GM12801 (cell line): Measurements from ENCODE around the gene MED26.

Experiments used
- TF ChIP-seq, protein P1 (sequence below): IDR thresholded peaks from one replicate; pipeline ENCODE4 v1.5.1; 2011; ENCODE audit warnings: control low read depth; ENCODE audit not compliant: insufficient read length; ENCODE audit errors: extremely low read depth

The MED26 gene

DNA sequence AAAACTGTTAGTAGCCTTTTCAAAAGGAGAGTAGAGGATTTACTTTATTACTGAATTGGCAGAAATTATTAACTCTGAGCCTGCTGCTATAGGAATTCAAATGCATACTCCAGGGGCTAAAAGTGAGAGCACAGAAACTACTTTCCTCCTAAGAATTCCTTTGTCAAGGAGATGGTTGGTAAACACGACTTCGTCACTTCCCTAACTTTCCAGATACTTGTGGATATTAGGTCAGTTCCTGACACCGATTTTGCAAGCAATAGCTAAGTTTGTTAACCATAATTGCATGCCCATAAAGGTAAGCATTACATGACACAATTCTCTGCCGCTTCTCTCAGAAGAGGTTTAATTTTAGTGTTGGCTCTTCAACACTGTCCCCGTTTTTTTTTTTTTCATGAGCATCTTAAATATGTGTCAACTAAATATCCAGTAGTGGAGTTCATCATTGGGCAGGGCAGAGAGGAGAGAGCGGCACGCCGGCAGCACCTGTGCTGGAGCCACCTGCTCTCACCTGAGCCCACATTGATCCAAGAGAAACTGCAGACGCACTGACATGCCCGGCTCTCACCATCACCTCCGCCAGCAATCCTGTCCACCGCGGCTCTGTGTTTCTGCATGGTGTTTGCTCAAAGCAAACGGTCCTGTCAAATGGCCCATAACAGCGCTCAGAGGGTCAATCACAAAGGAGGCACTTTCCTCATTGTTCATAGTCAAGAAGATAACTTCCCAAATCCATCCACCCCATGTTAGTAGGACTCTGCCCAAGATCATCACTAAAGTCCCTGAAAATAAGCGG lies 2.6 kb downstream of the MED26 start:
- TF ChIP-seq, protein P1, sequence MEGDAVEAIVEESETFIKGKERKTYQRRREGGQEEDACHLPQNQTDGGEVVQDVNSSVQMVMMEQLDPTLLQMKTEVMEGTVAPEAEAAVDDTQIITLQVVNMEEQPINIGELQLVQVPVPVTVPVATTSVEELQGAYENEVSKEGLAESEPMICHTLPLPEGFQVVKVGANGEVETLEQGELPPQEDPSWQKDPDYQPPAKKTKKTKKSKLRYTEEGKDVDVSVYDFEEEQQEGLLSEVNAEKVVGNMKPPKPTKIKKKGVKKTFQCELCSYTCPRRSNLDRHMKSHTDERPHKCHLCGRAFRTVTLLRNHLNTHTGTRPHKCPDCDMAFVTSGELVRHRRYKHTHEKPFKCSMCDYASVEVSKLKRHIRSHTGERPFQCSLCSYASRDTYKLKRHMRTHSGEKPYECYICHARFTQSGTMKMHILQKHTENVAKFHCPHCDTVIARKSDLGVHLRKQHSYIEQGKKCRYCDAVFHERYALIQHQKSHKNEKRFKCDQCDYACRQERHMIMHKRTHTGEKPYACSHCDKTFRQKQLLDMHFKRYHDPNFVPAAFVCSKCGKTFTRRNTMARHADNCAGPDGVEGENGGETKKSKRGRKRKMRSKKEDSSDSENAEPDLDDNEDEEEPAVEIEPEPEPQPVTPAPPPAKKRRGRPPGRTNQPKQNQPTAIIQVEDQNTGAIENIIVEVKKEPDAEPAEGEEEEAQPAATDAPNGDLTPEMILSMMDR, result no peak

DNA sequence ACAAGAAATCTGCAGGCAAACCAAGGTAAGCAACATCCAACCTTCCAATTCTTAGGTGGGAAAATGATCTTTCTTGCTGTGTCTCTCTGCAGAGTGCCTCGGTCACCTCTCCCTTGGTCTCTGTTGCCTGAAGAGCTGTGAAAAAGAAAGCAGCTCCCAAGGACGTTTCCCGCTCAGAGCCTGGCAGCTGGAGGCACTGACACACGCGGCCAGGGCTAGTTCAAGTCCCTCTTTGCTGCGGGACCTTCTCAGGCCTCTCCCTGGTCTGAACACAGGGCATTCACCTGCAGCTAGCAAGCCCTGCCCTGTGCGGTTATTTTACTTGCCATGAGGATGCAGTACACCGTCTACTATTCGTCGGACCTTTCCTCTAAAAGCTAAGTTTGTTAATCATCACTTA lies 3.8 kb downstream of the MED26 start:
- TF ChIP-seq, protein P1, result no peak

DNA sequence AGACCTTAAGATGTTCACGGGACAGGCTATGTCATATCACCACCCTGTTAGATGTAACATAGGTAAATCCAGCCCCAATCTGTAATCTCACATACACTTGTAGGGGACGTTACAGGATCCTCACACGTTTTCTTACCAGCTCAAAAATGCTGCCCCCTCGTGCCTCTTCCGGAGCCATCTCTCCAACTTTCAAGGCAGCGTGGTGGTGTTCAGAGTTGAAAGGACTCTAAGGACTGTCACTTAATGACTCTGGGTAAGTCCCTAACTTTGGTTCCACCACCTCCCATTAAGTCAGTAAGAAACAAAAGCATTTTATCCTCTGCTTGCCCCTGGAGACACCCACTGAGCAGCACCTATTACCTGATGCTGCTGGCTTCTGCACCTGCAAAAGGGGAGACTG lies 4.4 kb downstream of the MED26 start:
- TF ChIP-seq, protein P1, result no peak

DNA sequence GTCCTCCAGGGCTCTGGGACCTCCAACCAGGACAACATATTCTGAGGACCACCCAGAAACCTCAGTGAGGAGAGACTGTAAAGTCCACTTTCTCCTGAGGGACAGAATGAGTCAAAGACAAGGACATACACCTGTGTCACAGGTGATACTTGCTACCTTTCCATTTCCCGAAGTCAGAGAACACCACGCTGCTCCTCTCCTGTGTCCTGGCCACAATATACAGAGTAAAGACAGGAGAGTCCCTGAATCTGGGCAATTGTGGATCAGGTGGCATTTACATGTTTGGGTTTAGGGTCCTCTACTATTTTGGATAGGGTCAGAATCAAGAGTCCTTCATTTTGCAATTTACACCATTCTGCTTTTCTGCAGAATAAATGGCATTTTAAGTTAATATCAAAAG lies 4.9 kb downstream of the MED26 start:
- TF ChIP-seq, protein P1, result no peak

DNA sequence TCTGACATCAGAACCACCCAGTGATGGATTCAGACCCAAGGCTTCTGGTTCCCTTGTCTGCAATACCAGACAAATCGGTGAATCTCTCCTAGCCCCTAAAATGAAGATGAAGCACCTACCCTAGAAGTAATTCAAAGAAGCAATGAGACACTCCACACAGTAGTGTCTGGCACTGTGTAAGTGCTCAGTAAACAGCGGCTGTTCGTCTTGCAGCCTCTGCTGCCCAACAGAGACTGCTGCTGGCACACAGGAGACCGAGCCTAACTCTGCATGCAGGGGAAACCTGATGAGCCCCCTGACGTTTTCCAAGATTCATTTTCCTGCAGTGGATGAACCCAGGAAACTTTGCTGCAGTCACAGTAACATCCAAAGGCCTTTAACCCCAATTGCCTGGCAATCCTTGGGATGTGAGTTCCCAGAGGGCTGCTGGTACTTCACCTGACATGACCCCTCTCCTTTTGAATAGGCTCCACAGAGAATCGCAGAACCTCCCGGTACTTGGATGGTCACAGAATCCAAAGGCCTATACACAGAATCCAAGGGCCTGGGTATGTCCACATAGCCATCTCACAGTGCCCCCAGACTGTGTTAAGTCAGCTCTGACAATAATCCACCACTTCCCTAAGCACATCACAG lies 6.7 kb downstream of the MED26 start:
- TF ChIP-seq, protein P1, result no peak

DNA sequence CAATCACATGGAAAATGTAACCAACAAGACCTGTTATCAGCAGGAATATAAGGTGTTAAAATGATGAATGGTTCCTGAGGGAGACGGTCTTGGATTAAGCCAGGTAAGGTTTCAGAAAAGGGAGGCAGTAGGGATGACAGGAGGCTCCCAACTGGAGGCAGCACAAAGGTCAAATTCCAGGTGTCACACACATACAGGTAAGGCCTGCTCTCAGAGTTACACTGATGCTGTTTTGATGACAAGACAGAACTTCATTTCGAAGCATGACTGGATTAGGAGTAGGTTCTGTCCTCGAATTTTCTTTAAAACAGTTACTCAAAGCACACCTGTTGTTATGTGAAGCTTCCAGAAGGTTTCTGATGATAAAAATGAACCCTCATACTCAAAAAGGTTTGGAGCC lies 7.4 kb downstream of the MED26 start:
- TF ChIP-seq, protein P1, result no peak

DNA sequence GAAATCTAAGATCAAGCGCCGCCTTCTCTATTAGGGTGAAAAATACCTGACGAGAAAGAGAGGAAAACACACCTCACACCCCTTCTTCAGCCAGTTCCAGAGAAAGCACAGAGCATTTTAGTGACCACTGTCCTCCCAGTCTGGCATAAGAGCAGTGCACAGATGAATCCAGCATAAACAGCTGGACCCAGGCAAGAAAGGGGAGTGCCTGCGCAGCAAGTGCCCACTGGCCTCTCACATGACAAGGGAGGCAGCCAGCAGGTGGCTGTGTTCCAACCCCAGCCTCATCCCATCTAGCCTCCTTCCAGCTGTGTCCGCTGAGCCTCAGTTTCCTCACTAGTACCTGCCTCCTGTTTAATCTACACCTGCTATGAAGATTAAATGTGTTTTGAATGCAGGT lies 8.0 kb downstream of the MED26 start:
- TF ChIP-seq, protein P1, result no peak
